ENCODE data around the gene SLC10A3.
"Not testable (repeated sequence)": the region's sequence is repeated elsewhere in the genome, so short reads cannot be mapped to it uniquely, and the experiment has no call there.

Gene SLC10A3

DNA sequence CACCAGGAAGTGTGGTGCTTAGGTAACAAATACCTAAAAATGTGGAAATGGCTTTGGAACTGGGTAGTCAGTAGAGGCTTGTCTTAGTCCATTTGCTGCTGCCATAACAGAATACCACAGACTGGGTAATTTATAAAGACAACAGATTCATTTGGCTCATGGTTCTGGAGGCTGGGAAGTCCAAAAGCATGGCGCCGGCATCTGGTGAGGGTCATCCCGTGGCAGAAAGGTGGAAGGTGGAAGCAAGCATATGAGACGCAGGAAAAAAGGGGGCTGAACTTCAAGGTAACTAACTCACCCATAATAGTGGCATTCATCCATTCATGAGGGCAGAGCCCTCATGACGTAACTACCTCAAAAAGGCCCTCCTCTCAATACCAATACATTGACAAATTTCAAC, 19.0 kb upstream of the SLC10A3 start:
- no peak for DNase-seq (ENCODE audit: low read depth in 2 of 2)

DNA sequence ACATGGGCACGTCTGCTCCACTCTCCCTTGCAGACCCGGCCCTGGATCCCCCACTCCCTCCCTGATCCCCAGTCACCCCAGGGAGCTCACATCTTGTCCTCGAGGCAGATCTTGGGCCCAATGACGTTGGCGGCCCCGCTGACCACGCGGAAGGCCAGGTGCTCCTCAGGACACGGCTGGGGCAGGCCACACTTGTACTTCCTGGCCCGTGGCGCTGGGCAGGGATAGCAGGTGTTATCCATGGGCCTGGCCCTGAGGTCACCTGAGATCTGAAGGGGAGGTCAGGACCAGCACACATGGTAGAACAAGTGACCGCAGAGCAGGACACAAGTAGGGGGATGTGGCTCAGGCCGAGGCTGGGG, 17.9 kb upstream of the SLC10A3 start:
- no peak for DNase-seq (ENCODE audit: low read depth in 2 of 2)

- no peak for DNase-seq (ENCODE audit: low read depth in 2 of 2)
These were observed 17.4 kb upstream of the SLC10A3 start for GRCh38 chrX:154507673-154508383.

- no peak for DNase-seq (ENCODE audit: low read depth in 2 of 2)
These were observed 16.3 kb upstream of the SLC10A3 start for GRCh38 chrX:154506483-154507332.

- DNase-seq (ENCODE audit: low read depth in 2 of 2), result no peak
These were observed 15.3 kb upstream of the SLC10A3 start for GRCh38 chrX:154505734-154506133.

- no peak for DNase-seq (ENCODE audit: low read depth in 2 of 2)
These were observed 12.6 kb upstream of the SLC10A3 start for GRCh38 chrX:154502989-154503388.

GRCh38 chrX:154502098-154502497, 11.7 kb upstream of the SLC10A3 start:
- no peak for DNase-seq (ENCODE audit: low read depth in 2 of 2)

DNA sequence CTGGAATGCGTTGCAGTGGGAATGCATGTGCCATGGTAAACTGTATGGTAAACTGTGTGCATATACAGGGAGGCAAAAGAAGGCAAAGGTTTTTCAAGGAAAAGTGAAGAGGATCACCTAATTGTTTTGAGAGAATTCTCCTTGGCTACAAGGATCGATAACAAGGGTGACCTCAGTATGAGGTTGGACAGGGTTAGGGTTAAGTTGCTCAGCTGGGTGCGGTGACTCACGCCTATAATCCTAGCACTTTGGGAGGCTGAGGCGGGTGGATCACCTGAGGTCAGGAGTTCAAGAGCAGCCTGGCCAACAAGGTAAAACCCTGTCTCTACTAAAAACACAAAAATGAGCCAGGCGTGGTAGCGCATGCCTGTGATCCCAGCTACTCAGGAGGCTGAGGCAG, 11.0 kb upstream of the SLC10A3 start:
- not testable (repeated sequence) for DNase-seq (ENCODE audit: low read depth in 2 of 2)

DNA sequence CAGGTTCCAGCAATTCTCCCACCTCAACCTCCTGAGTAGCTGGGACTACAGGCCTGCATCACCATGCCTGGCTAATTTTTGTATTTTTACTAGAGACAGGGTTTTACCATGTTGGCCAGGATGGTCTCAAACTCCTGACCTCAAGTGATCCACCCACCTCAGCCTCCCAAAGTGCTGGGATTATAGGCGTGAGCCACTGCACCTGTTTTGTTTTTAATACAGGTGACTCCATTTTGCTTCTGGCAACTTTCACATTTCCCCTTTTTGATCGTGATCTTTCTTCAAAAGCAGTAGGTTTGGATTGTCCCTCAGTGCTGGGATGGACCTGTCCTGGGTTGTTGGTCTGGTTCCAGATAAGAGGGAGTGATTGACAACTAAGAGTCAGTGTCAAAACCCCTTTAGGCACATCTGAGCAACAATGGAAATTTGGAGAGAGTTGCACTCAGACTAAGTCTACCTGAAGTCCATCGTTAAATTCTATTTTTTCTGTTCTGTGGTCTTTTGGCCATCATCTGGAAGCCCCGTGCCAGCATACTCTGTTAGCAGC, 6.2 kb upstream of the SLC10A3 start:
- not testable (repeated sequence) for DNase-seq (ENCODE audit: low read depth in 2 of 2)

GRCh38 chrX:154495472-154495922, 5.1 kb upstream of the SLC10A3 start:
- DNase-seq (ENCODE audit: low read depth in 2 of 2), result no peak

GRCh38 chrX:154494715-154495114, 4.3 kb upstream of the SLC10A3 start:
- no peak for DNase-seq (ENCODE audit: low read depth in 2 of 2)

GRCh38 chrX:154490021-154490413, 412 bp downstream of the SLC10A3 start:
- no peak for DNase-seq (ENCODE audit: low read depth in 2 of 2)

- DNase-seq (ENCODE audit: low read depth in 2 of 2), result no peak
These were observed 1.2 kb downstream of the SLC10A3 start for GRCh38 chrX:154489182-154489581.

GRCh38 chrX:154488336-154489075, 1.9 kb downstream of the SLC10A3 start:
- no peak for DNase-seq (ENCODE audit: low read depth in 2 of 2)

GRCh38 chrX:154487518-154488290, 2.7 kb downstream of the SLC10A3 start:
- no peak for DNase-seq (ENCODE audit: low read depth in 2 of 2)

- DNase-seq (ENCODE audit: low read depth in 2 of 2), result peak in 1 of 2 donors; percentile 62
These were observed 3.8 kb downstream of the SLC10A3 start, which contains the start of gene UBL4A for GRCh38 chrX:154486396-154487207. Gene UBL4A, minus strand, starts transcription at chrX:154486615. Its CDS starts 31 bp downstream, at chrX:154486584.

DNA sequence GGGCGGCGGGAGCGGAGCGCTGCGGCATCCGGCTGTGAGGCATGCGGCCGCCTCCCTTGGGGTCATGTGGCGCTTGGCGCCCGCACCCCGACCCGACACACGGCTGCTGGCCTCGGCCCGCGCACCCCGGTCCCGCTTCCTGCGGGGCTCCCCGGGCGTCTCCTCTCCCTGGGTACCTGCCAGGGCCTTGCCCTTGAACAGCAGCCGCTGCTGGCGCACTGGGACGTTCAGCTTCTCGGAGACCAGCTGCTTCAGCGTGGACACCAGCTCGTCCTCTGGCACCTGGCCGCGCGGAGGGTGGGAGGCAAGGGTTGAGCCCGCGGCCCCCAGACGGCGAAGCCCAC, 4.4 kb downstream of the SLC10A3 start:
- DNase-seq (ENCODE audit: low read depth in 2 of 2), result peak in 1 of 2 donors; percentile 16

DNA sequence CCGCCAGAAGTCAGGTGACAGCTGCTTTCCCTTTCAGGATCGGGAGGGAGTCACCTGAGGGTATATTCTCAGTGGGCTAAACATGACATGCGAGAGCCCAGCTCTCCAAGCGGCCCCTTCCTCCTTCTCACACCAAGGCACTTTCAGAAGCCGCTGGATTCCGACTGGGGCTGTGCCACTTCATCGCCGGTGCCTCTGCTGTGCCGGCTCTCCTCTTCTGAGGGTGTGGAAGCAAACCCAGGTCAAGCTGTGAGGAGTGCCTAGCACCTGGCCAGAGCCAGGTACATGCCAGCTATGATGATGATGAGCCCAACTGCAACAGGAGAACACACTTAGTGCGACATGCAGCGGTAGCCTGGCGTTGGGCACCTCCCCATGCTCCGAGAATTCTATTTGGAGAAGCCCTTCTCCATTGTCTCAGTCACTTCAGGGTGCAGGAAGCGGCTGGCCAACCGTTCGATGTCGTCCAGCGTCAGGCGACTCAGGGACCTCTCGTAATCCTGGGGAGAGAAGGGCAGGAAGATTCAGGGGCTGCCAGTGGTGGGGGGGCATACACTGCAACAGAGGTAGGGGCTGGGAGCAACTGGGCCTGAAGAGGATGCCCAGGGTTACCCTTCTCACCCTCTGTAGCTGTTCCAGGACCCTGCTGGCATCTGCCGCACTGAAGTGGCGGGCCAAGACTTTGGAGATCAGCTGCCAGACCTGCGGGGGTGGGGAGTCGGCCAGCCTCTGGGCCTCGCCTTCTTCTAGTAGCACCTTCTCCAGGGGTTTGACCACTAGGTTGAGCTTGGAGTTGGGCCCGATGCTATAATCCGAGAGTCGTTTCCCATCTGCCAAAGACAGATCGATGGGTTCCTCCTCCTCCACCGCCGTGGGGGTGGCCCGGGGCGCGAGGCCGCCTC, 5.0 kb downstream of the SLC10A3 start:
- DNase-seq (ENCODE audit: low read depth in 2 of 2), result no peak

Measured in stimulated activated CD8-positive, alpha-beta memory T cell treated with anti-CD3 and anti-CD28 coated beads, Interleukin-7, amount 100 ng/mL, for 4 hours (primary cell).